ENCODE measurements around the gene METTL1.

Gene METTL1

GRCh38 chr12:57756406-57757341 lies 15.2 kb downstream of the METTL1 start:
- Histone ChIP-seq H3K9me3 (ENCODE audit: control insufficient read depth, insufficient read depth, low read length) (no peaks in the 10 kb centered on the region), H3K4me1 (ENCODE audit: control insufficient read depth, insufficient read depth, low read length) (peaks cover 14% of the 10 kb centered on the region), H3K9ac (ENCODE audit: low read depth, low read length) (no peak overlapping the region), H3K36me3 (ENCODE audit: control insufficient read depth, insufficient read depth, low read length) (peaks cover 5% of the 10 kb centered on the region), H3K4me3 (ENCODE audit: low read depth, low read length) (peak overlapping the region; percentile 61), H3K27me3 (ENCODE audit: control insufficient read depth, insufficient read depth, low read length) (peaks cover 51% of the 10 kb centered on the region)

- H3K9me3 ChIP-seq (ENCODE audit: control insufficient read depth, insufficient read depth, low read length), result no peaks in the 10 kb centered on the region
- H3K4me3 ChIP-seq (ENCODE audit: low read depth, low read length), result peak overlapping the region; percentile 61
- peaks cover 5% of the 10 kb centered on the region for H3K36me3 ChIP-seq (ENCODE audit: control insufficient read depth, insufficient read depth, low read length)
- no peak overlapping the region for H3K9ac ChIP-seq (ENCODE audit: low read depth, low read length)
- H3K27me3 ChIP-seq (ENCODE audit: control insufficient read depth, insufficient read depth, low read length), result peaks cover 46% of the 10 kb centered on the region
- peaks cover 14% of the 10 kb centered on the region for H3K4me1 ChIP-seq (ENCODE audit: control insufficient read depth, insufficient read depth, low read length)
Measured at GRCh38 chr12:57755454-57756372, 16.2 kb downstream of the METTL1 start.

GRCh38 chr12:57755194-57755453 lies 16.8 kb downstream of the METTL1 start:
- peaks cover 14% of the 10 kb centered on the region for H3K4me1 ChIP-seq (ENCODE audit: control insufficient read depth, insufficient read depth, low read length)
- no peak overlapping the region for H3K9ac ChIP-seq (ENCODE audit: low read depth, low read length)
- H3K27me3 ChIP-seq (ENCODE audit: control insufficient read depth, insufficient read depth, low read length), result peaks cover 46% of the 10 kb centered on the region
- H3K4me3 ChIP-seq (ENCODE audit: low read depth, low read length), result no peak overlapping the region
- H3K9me3 ChIP-seq (ENCODE audit: control insufficient read depth, insufficient read depth, low read length), result no peaks in the 10 kb centered on the region
- peaks cover 10% of the 10 kb centered on the region for H3K36me3 ChIP-seq (ENCODE audit: control insufficient read depth, insufficient read depth, low read length)

- H3K9ac ChIP-seq (ENCODE audit: low read depth, low read length), result no peak within 1 kb of the TSS
- peaks cover 46% of the 10 kb centered on the region for H3K27me3 ChIP-seq (ENCODE audit: control insufficient read depth, insufficient read depth, low read length)
- H3K9me3 ChIP-seq (ENCODE audit: control insufficient read depth, insufficient read depth, low read length), result no peaks in the 10 kb centered on the region
- peaks cover 14% of the 10 kb centered on the region for H3K4me1 ChIP-seq (ENCODE audit: control insufficient read depth, insufficient read depth, low read length)
- H3K4me3 ChIP-seq (ENCODE audit: low read depth, low read length), result peak within 1 kb of the TSS; percentile 93
- H3K36me3 ChIP-seq (ENCODE audit: control insufficient read depth, insufficient read depth, low read length), result peaks cover 10% of the 10 kb centered on the region
Measured at GRCh38 chr12:57754411-57755193, 17.3 kb downstream of the METTL1 start, which contains the start of gene MARCHF9. Gene MARCHF9, plus strand, starts transcription at chr12:57755103. Its CDS starts 426 bp downstream, at chr12:57755529.

- peaks cover 6% of the 10 kb centered on the region for H3K36me3 ChIP-seq (ENCODE audit: control insufficient read depth, insufficient read depth, low read length)
- no peaks in the 10 kb centered on the region for H3K9me3 ChIP-seq (ENCODE audit: control insufficient read depth, insufficient read depth, low read length)
- peaks cover 42% of the 10 kb centered on the region for H3K27me3 ChIP-seq (ENCODE audit: control insufficient read depth, insufficient read depth, low read length)
- no peak overlapping the region for H3K9ac ChIP-seq (ENCODE audit: low read depth, low read length)
- peaks cover 14% of the 10 kb centered on the region for H3K4me1 ChIP-seq (ENCODE audit: control insufficient read depth, insufficient read depth, low read length)
- peak overlapping the region; percentile 93 for H3K4me3 ChIP-seq (ENCODE audit: low read depth, low read length)
Measured at GRCh38 chr12:57753756-57754337, 18.1 kb downstream of the METTL1 start.

- H3K9me3 ChIP-seq (ENCODE audit: control insufficient read depth, insufficient read depth, low read length), result no peaks in the 10 kb centered on the region
- H3K4me1 ChIP-seq (ENCODE audit: control insufficient read depth, insufficient read depth, low read length), result peaks cover 14% of the 10 kb centered on the region
- peak overlapping the region; percentile 43 for H3K4me3 ChIP-seq (ENCODE audit: low read depth, low read length)
- H3K27me3 ChIP-seq (ENCODE audit: control insufficient read depth, insufficient read depth, low read length), result peaks cover 33% of the 10 kb centered on the region
- H3K9ac ChIP-seq (ENCODE audit: low read depth, low read length), result no peak overlapping the region
- peaks cover 15% of the 10 kb centered on the region for H3K36me3 ChIP-seq (ENCODE audit: control insufficient read depth, insufficient read depth, low read length)
Measured at GRCh38 chr12:57752668-57753000, 19.3 kb downstream of the METTL1 start.

GRCh38 chr12:57751788-57752667 lies 19.9 kb downstream of the METTL1 start, which contains the start of gene CDK4:
Gene CDK4, minus strand, starts transcription at chr12:57752310. Its CDS starts 593 bp downstream, at chr12:57751717.
- H3K4me1 ChIP-seq (ENCODE audit: control insufficient read depth, insufficient read depth, low read length), result peaks cover 14% of the 10 kb centered on the region
- H3K36me3 ChIP-seq (ENCODE audit: control insufficient read depth, insufficient read depth, low read length), result peaks cover 20% of the 10 kb centered on the region
- peaks cover 27% of the 10 kb centered on the region for H3K27me3 ChIP-seq (ENCODE audit: control insufficient read depth, insufficient read depth, low read length)
- peak within 1 kb of the TSS; percentile 95 for H3K4me3 ChIP-seq (ENCODE audit: low read depth, low read length)
- H3K9ac ChIP-seq (ENCODE audit: low read depth, low read length), result peak within 1 kb of the TSS; percentile 97
- no peaks in the 10 kb centered on the region for H3K9me3 ChIP-seq (ENCODE audit: control insufficient read depth, insufficient read depth, low read length)

GRCh38 chr12:57751432-57751787 lies 20.5 kb downstream of the METTL1 start:
- H3K27me3 ChIP-seq (ENCODE audit: control insufficient read depth, insufficient read depth, low read length), result peaks cover 21% of the 10 kb centered on the region
- peaks cover 12% of the 10 kb centered on the region for H3K4me1 ChIP-seq (ENCODE audit: control insufficient read depth, insufficient read depth, low read length)
- peak overlapping the region; percentile 97 for H3K9ac ChIP-seq (ENCODE audit: low read depth, low read length)
- no peaks in the 10 kb centered on the region for H3K9me3 ChIP-seq (ENCODE audit: control insufficient read depth, insufficient read depth, low read length)
- peak overlapping the region; percentile 95 for H3K4me3 ChIP-seq (ENCODE audit: low read depth, low read length)
- H3K36me3 ChIP-seq (ENCODE audit: control insufficient read depth, insufficient read depth, low read length), result peaks cover 24% of the 10 kb centered on the region

GRCh38 chr12:57750561-57751431 lies 21.1 kb downstream of the METTL1 start:
- Histone ChIP-seq H3K9me3 (ENCODE audit: control insufficient read depth, insufficient read depth, low read length) (no peaks in the 10 kb centered on the region), H3K9ac (ENCODE audit: low read depth, low read length) (peak overlapping the region; percentile 97), H3K27me3 (ENCODE audit: control insufficient read depth, insufficient read depth, low read length) (peaks cover 15% of the 10 kb centered on the region), H3K4me1 (ENCODE audit: control insufficient read depth, insufficient read depth, low read length) (peaks cover 13% of the 10 kb centered on the region), H3K36me3 (ENCODE audit: control insufficient read depth, insufficient read depth, low read length) (peaks cover 24% of the 10 kb centered on the region), H3K4me3 (ENCODE audit: low read depth, low read length) (peak overlapping the region; percentile 95)

- Histone ChIP-seq H3K9ac (ENCODE audit: low read depth, low read length) (no peak overlapping the region), H3K9me3 (ENCODE audit: control insufficient read depth, insufficient read depth, low read length) (no peaks in the 10 kb centered on the region), H3K4me3 (ENCODE audit: low read depth, low read length) (no peak overlapping the region), H3K4me1 (ENCODE audit: control insufficient read depth, insufficient read depth, low read length) (peaks cover 13% of the 10 kb centered on the region), H3K36me3 (ENCODE audit: control insufficient read depth, insufficient read depth, low read length) (peaks cover 24% of the 10 kb centered on the region), H3K27me3 (ENCODE audit: control insufficient read depth, insufficient read depth, low read length) (peaks cover 14% of the 10 kb centered on the region)
Measured at GRCh38 chr12:57749061-57749460, 22.8 kb downstream of the METTL1 start.

Measured in iPS-15b (cell line).